IPS-18a (cell line): Measurements from ENCODE around the gene VRK3.
"Not testable (repeated sequence)": the region's sequence is repeated elsewhere in the genome, so short reads cannot be mapped to it uniquely, and the experiment has no call there.

Experiments used
- H3K27ac ChIP-seq: one replicate; pipeline ENCODE4 v1.5.1; 2013; ENCODE audit warnings: low read length
- H3K27me3 ChIP-seq: one replicate; pipeline ENCODE4 v1.6.1; 2013; ENCODE audit warnings: mild to moderate bottlenecking, low read length; ENCODE audit not compliant: control insufficient read depth, insufficient read depth
- H3K36me3 ChIP-seq: one replicate; pipeline ENCODE4 v1.6.1; 2013; ENCODE audit warnings: low read depth, low read length; ENCODE audit not compliant: control insufficient read depth
- H3K4me1 ChIP-seq: one replicate; pipeline ENCODE4 v1.6.1; 2013; ENCODE audit warnings: low read depth, low read length; ENCODE audit not compliant: control insufficient read depth
- H3K4me3 ChIP-seq: one replicate; pipeline ENCODE4 v1.5.1; 2013; ENCODE audit warnings: low read length
- H3K9ac ChIP-seq: one replicate; pipeline ENCODE4 v1.6.1; 2013; ENCODE audit warnings: mild to moderate bottlenecking, low read length, moderate library complexity
- H3K9me3 ChIP-seq: one replicate; pipeline ENCODE4 v1.6.1; 2013; ENCODE audit warnings: low read depth, low read length; ENCODE audit not compliant: control insufficient read depth

The VRK3 gene

DNA sequence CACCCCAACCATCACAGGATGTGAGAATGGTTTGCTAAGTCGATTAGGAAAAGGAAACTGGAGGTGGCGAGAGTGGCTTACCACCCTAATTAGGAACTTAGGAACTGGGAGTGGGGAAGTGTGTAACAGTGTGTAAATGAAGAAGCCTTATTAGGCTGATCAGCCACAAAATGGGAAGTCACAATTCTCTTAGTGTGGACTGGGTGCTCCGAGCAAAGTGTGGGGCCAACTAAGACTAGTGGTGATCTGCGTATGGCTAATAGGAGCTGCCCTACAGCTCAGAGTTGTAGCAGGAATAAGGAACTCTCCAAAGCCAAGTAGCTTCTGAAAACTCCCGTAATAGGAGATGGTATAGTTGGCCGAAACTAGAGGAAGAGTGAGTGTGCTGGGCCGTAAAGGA lies 71.8 kb downstream of the VRK3 start:
- no peak overlapping the region for H3K27ac ChIP-seq
- H3K9ac ChIP-seq = no peak overlapping the region
- H3K36me3 ChIP-seq = no peaks in the 10 kb centered on the region
- peaks cover 16% of the 10 kb centered on the region for H3K4me1 ChIP-seq
- no peaks in the 10 kb centered on the region for H3K9me3 ChIP-seq
- no peak overlapping the region for H3K4me3 ChIP-seq
- H3K27me3 ChIP-seq = no peaks in the 10 kb centered on the region

GRCh38 chr19:49952906-49953305 lies 72.3 kb downstream of the VRK3 start:
- Histone ChIP-seq H3K27ac (no peak overlapping the region), H3K9me3 (no peaks in the 10 kb centered on the region), H3K36me3 (no peaks in the 10 kb centered on the region), H3K27me3 (no peaks in the 10 kb centered on the region), H3K4me1 (peaks cover 14% of the 10 kb centered on the region), H3K9ac (no peak overlapping the region), H3K4me3 (no peak overlapping the region)

DNA sequence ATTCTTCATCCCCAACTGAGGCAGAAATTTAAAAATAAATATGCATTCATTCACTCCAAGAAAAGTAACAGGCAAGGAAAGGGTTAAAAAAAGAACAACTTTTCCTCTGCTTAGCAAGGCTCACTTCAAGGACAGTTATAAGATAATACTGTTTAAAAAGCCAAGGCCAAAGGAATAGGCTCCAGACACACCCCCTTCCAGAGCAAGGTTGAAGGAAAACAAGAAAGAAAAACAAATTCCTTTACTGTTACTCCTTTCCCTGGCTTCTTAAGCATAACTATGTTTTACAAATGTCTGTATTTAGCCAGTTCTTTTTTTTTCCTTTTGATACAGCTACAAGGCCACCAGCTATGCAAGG lies 72.7 kb downstream of the VRK3 start:
- H3K27ac ChIP-seq = no peak overlapping the region
- peaks cover 11% of the 10 kb centered on the region for H3K4me1 ChIP-seq
- H3K9ac ChIP-seq = no peak overlapping the region
- no peak overlapping the region for H3K4me3 ChIP-seq
- H3K36me3 ChIP-seq = no peaks in the 10 kb centered on the region
- H3K27me3 ChIP-seq = no peaks in the 10 kb centered on the region
- H3K9me3 ChIP-seq = no peaks in the 10 kb centered on the region

- no peak overlapping the region for H3K9ac ChIP-seq
- H3K4me1 ChIP-seq = peaks cover 6% of the 10 kb centered on the region
- no peaks in the 10 kb centered on the region for H3K36me3 ChIP-seq
- no peaks in the 10 kb centered on the region for H3K9me3 ChIP-seq
- no peak overlapping the region for H3K4me3 ChIP-seq
- H3K27me3 ChIP-seq = no peaks in the 10 kb centered on the region
- no peak overlapping the region for H3K27ac ChIP-seq
Observed at GRCh38 chr19:49951806-49952478, 73.2 kb downstream of the VRK3 start.

GRCh38 chr19:49950956-49951526 lies 74.1 kb downstream of the VRK3 start:
- no peaks in the 10 kb centered on the region for H3K9me3 ChIP-seq
- H3K4me3 ChIP-seq = no peak overlapping the region
- no peaks in the 10 kb centered on the region for H3K27me3 ChIP-seq
- H3K27ac ChIP-seq = no peak overlapping the region
- no peaks in the 10 kb centered on the region for H3K36me3 ChIP-seq
- no peak overlapping the region for H3K9ac ChIP-seq
- peaks cover 6% of the 10 kb centered on the region for H3K4me1 ChIP-seq

- Histone ChIP-seq H3K4me3 (no peak overlapping the region), H3K27me3 (no peaks in the 10 kb centered on the region), H3K27ac (no peak overlapping the region), H3K9ac (no peak overlapping the region), H3K4me1 (peaks cover 6% of the 10 kb centered on the region), H3K36me3 (no peaks in the 10 kb centered on the region), H3K9me3 (no peaks in the 10 kb centered on the region)
Observed at GRCh38 chr19:49950590-49950948, 74.6 kb downstream of the VRK3 start.

DNA sequence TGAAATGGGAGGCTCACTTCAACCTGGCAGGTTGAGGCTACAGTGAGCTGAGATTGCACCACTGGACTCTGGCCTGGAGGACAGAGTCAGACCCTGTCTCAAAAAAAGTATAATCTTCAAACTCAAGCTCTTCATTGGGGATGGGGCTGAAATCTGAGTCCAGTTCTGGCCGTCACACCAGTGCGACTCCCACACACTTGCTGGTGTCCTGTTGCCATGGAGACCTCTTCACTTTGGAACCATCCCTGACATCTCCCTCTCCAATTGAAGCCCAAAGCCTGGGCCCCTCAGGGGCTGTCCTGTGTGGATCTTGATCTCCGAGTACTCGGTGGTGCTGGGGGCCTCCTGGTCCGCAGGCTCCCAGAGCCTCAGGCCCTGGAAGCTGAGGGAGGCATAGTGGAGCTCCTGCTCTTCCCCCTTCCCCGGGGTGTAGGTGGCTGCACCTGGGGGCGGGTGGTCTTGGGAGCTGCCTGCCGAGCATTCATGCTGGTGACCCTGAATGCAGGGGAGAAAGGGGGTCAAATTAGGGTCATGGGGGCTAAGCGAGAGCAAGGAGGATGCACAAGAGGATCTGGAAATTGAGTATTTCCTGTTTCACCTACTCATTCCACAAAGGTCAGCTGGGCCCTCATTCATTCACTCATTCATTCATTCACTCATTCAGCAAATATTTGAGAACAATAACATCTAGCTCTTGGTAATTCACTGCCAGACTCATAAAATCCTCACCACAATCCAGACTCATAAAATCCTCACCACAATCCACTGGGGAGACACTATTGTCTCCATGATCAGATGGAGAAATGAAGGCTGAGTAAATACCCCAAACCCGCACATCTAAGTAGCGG lies 75.2 kb downstream of the VRK3 start:
- Histone ChIP-seq H3K9me3 (no peaks in the 10 kb centered on the region), H3K4me3 (no peak overlapping the region), H3K27me3 (no peaks in the 10 kb centered on the region), H3K36me3 (no peaks in the 10 kb centered on the region), H3K27ac (no peak overlapping the region), H3K9ac (no peak overlapping the region), H3K4me1 (peaks cover 6% of the 10 kb centered on the region)

DNA sequence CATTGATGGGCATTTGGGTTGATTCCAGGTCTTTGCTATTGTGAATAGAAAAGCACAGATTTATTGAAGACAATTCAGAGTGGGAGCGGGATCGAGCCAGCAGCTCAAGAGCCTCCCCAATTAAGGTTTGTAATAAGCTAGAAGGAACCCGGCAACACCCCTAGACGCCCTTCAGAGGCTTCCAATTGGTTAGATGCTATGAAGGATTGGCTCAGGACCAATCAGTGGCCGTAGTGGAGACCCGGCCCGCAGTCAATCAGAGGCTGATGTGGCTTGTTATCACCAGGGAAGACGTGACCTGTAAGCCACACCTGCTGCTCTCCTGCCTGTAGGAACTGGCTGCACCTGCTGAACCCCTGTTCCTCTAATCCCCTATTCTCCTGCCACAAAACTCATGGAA lies 78.8 kb downstream of the VRK3 start:
- H3K4me3 ChIP-seq = no peak overlapping the region
- H3K9me3 ChIP-seq = no peaks in the 10 kb centered on the region
- no peaks in the 10 kb centered on the region for H3K4me1 ChIP-seq
- H3K27me3 ChIP-seq = no peaks in the 10 kb centered on the region
- no peak overlapping the region for H3K9ac ChIP-seq
- no peaks in the 10 kb centered on the region for H3K36me3 ChIP-seq
- H3K27ac ChIP-seq = no peak overlapping the region

DNA sequence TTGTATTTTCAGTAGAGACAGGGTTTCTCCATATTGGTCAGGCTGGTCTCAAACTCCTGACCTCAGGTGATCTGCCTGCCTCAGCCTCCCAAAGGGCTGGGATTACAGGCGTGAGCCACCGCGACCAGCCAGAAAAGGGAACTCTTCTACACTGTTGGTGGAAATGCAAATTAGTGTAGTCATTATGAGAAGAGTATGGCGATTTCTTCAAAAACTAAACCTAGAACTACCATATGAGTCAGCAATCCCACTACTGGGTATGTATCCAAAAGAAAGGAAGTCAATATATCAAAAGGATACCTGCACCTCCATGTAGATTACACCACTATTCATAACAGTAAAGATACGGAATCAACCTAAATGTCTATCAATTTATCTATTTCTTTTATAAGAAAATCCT lies 80.6 kb downstream of the VRK3 start:
- not testable (repeated sequence) for H3K36me3 ChIP-seq, H3K27ac ChIP-seq, H3K9ac ChIP-seq, H3K27me3 ChIP-seq, H3K4me1 ChIP-seq, H3K9me3 ChIP-seq, H3K4me3 ChIP-seq

DNA sequence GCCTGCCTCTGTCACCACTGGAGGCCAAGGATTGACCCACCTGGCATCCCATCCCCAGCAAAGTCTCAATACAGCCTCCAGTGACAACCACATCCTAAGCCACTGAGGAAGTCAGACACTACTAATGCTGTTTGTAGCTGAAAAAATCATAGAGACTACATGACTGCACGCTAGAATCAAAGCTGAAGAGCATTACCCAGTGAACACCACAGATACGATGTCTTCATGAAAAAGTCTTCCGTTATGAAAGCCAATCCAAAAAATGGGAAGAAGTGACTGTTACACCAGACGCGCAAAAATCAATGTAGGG lies 84.7 kb downstream of the VRK3 start:
- H3K27ac ChIP-seq = no peak overlapping the region
- H3K27me3 ChIP-seq = no peaks in the 10 kb centered on the region
- H3K4me3 ChIP-seq = no peak overlapping the region
- H3K36me3 ChIP-seq = no peaks in the 10 kb centered on the region
- H3K9ac ChIP-seq = no peak overlapping the region
- H3K9me3 ChIP-seq = no peaks in the 10 kb centered on the region
- H3K4me1 ChIP-seq = no peaks in the 10 kb centered on the region

- no peak overlapping the region for H3K9ac ChIP-seq
Observed at GRCh38 chr19:49939721-49940481, 85.3 kb downstream of the VRK3 start.

More at GRCh38 chr19:49939721-49940481, 85.3 kb downstream of the VRK3 start:
- H3K36me3 ChIP-seq = no peaks in the 10 kb centered on the region
- no peaks in the 10 kb centered on the region for H3K27me3 ChIP-seq
- H3K4me1 ChIP-seq = no peaks in the 10 kb centered on the region
- no peaks in the 10 kb centered on the region for H3K9me3 ChIP-seq
- no peak overlapping the region for H3K27ac ChIP-seq
- H3K4me3 ChIP-seq = no peak overlapping the region
